Measurements from ENCODE around the gene DNAH11. TPM values are rescaled to one million over a fixed set of nuclear protein-coding genes. Genes with fewer than 3 reads are reported as not detected.
"Not testable (repeated sequence)": the region's sequence is repeated elsewhere in the genome, so short reads cannot be mapped to it uniquely, and the experiment has no call there.

Gene DNAH11
- total and polyA plus RNA-seq, 11 donors: 0.04 to 0.98 (median 0.23) TPM

DNA sequence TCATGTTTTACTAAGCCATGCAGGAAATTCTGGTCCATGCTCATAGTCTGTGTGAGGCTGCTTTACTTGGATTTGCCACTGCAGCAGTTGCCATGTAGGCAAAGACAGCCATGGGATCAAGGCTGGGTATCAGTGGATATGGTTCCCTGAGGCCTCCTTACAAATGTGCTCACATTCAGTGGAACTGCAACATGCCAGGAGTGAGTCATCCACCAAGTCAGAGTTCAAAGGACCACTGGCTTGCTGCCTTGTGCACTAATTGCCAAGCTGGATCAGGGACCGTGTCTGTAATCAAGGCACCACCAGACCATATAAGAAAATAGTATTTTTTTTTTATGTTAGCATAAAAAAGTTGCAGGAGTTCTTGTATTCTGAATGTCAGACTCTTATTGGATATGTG is 301.9 kb downstream of the DNAH11 start:
- Histone ChIP-seq H3K4me1 (no peaks in the 10 kb centered on the region), H3K27me3 (no peaks in the 10 kb centered on the region), H3K9me3 (no peaks in the 10 kb centered on the region), H3K36me3 (no peaks in the 10 kb centered on the region), H3K4me3 (no peak overlapping the region), H3K27ac (no peak overlapping the region)
- TF ChIP-seq, protein P1, sequence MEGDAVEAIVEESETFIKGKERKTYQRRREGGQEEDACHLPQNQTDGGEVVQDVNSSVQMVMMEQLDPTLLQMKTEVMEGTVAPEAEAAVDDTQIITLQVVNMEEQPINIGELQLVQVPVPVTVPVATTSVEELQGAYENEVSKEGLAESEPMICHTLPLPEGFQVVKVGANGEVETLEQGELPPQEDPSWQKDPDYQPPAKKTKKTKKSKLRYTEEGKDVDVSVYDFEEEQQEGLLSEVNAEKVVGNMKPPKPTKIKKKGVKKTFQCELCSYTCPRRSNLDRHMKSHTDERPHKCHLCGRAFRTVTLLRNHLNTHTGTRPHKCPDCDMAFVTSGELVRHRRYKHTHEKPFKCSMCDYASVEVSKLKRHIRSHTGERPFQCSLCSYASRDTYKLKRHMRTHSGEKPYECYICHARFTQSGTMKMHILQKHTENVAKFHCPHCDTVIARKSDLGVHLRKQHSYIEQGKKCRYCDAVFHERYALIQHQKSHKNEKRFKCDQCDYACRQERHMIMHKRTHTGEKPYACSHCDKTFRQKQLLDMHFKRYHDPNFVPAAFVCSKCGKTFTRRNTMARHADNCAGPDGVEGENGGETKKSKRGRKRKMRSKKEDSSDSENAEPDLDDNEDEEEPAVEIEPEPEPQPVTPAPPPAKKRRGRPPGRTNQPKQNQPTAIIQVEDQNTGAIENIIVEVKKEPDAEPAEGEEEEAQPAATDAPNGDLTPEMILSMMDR (IDR thresholded peaks at IDR 0.05): no peak
- intact Hi-C loops (cut with DNase I): no loop called here
- ATAC-seq: no peak
- 50 to 81% (median 76%) methylated on average over 1 of the region's 1 CpG for WGBS, 4 donors
- no peak for DNase-seq

DNA sequence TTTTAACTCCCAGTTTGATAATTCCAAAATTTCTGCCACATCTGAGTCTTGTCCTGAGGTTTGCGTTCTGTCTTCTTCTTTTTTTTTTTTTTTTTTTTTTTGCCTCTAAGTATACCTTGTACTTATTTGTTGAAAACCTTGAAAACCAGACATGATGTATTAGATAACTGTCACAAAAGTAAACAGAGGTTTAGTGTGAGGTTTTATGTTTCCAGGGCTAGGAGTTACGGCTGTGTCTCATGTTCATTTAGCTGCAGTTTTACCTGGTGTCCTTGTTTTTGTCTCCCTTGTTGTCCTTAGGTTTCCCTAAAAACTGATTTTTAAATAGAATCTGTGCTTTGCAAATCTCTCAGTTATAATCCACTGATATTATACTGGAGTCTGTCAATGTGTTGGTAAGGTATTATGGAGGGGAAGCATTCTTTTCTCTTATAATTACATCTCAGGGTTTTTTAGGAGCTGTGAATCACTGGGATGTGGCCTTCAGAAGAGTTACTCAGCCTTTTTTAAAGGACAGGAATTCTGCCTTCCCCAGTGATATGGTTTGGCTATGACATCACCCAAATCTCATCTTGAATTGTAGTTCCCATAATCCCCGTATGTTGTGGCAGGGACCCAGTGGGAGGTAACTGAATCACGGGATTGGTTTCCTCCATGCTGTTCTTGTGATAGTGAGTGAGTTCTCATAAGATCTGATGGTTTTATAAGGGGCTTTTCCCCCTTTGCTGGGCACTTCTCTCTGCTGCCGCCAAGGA is 307.9 kb downstream of the DNAH11 start:
- Histone ChIP-seq H3K4me1 (no peaks in the 10 kb centered on the region), H3K27ac (no peak overlapping the region), H3K4me3 (no peak overlapping the region), H3K27me3 (no peaks in the 10 kb centered on the region), H3K9me3 (no peaks in the 10 kb centered on the region), H3K36me3 (no peaks in the 10 kb centered on the region)
- DNase-seq: no peak
- intact Hi-C loops (cut with DNase I): no loop called here
- 75 to 77% (median 76%) methylated on average over 5 of the region's 5 CpGs for WGBS, 4 donors
- ATAC-seq: no peak
- TF ChIP-seq, protein P1 (IDR thresholded peaks at IDR 0.05): no peak
- no peak for TF ChIP-seq POLR2A (IDR thresholded peaks at IDR 0.05)

DNA sequence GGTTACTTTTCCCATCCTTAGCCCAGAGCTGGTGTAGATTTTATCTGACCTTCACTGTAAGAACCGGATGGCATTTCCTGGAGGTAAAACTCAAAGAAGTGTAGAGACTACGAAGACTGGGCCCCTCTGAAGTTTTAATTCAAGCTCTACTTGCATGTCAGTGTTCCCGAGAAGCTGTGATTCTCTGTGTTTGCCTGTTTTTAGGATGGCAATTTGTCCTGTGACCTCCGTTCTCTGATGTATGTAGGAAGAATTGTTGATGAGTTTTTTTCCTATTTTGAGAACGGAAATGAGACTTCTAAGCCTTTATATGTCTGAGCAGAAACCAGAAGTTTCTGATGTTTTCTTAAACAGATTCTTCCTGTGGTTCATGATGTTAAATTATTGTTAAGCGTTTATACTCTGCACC is 308.7 kb downstream of the DNAH11 start:
- H3K4me3 ChIP-seq: no peak overlapping the region
- H3K36me3 ChIP-seq: no peaks in the 10 kb centered on the region
- TF ChIP-seq POLR2A (IDR thresholded peaks at IDR 0.05): no peak
- TF ChIP-seq, protein P1 (IDR thresholded peaks at IDR 0.05): no peak
- H3K27ac ChIP-seq: no peak overlapping the region
- H3K4me1 ChIP-seq: no peaks in the 10 kb centered on the region
- intact Hi-C loops (cut with DNase I): no loop called here
- no peaks in the 10 kb centered on the region for H3K9me3 ChIP-seq
- no peak for ATAC-seq
- no peaks in the 10 kb centered on the region for H3K27me3 ChIP-seq
- WGBS, 4 donors: 55 to 66% (median 64%) methylated on average over 6 of the region's 6 CpGs
- no peak for DNase-seq

DNA sequence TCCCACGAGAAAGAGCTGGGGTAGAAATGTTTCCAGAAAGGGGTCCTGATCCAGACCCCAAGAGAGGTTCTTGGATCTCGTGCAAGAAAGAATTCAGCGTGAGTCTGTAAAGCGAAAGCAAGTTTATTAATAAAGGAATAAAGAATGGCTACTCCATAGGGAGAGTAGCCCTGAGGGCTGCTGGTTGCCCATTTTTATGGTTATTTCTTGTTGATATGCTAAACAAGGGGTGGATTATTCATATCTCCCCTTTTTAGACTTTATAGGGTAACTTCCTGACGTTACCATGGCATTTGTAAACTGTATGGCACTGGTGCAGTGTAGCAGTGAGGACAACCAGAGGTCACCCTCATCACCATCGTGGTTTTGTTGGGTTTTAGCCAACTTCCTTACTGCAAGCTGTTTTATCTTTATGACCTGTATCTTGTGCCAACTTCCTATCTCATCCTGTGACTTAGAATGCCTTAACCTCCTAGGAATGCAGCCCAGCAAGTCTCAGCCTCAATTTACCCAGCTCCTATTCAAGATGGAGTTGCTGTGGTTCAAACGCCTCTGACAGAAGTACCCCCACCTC is 322.9 kb downstream of the DNAH11 start:
- 55 to 68% (median 63%) methylated on average over 7 of the region's 7 CpGs for WGBS, 4 donors
- H3K9me3 ChIP-seq; H3K4me3 ChIP-seq; intact Hi-C loops (cut with DNase I); H3K27me3 ChIP-seq; H3K36me3 ChIP-seq; H3K4me1 ChIP-seq; DNase-seq; H3K27ac ChIP-seq; ATAC-seq: not testable (repeated sequence)
